ENCODE data around the gene ITPRID1. TPM values are rescaled to one million over a fixed set of nuclear protein-coding genes. Genes with fewer than 3 reads are reported as not detected.

The ITPRID1 gene
- total and polyA plus RNA-seq, 2 of the 13 experiments (the other 11 are each of a cell fraction or from before 2014, with no cell fraction given), result not detected

- FAIRE-seq (no peak), ATAC-seq (no peak), DNase-seq (ENCODE audit: low spot score) (no peak)
- no TSS peak for BruUV-seq (replicated peaks)
- no peak overlapping the region for H3K4me3 ChIP-seq (replicated peaks in 1 of 3; ENCODE audit: insufficient read depth in 1 of 3, low read depth in 2 of 3, low read length in 3 of 3)
- no peaks in the 10 kb centered on the region for H4K20me1 ChIP-seq (ENCODE audit: insufficient read depth, low read length)
- no peak overlapping the region for H3K9ac ChIP-seq (ENCODE audit: insufficient read depth, low read depth, low read length)
- H3K4me1 ChIP-seq (ENCODE audit: insufficient read depth, low read length), result no peaks in the 10 kb centered on the region
- H3K79me2 ChIP-seq (ENCODE audit: insufficient read depth, low read length), result no peaks in the 10 kb centered on the region
- intact Hi-C loops (cut with micrococcal nuclease; ENCODE audit: unreplicated experiment), result no loop called here
- WGBS (ENCODE audit: low lambda C conversion rate), result 5% methylated on average over 4 of the region's 4 CpGs
- H3K27ac ChIP-seq (ENCODE audit: extremely low read length, insufficient read depth, low read length), result no peak overlapping the region
- POLR2A ChIA-PET, result no interaction called here
- in situ Hi-C loops (cut with HindIII; ENCODE audit: extremely low pct_ligation_motif_present, low pct_unique_long_range_greater_than_20kb), result loop anchor here (25.0 kb wide), 1 partner anchor 305 kb away; no protein-coding TSS in a partner anchor
- H3K36me3 ChIP-seq (replicated peaks in 1 of 2; ENCODE audit: control insufficient read depth in 1 of 2, insufficient read depth in 2 of 2, low read length in 2 of 2), result no peaks in the 10 kb centered on the region
- no peak overlapping the region for H2AFZ ChIP-seq (ENCODE audit: low read length)
- no peaks in the 10 kb centered on the region for H3K9me3 ChIP-seq (ENCODE audit: low read length)
- H3K4me2 ChIP-seq (ENCODE audit: low read depth, low read length), result no peak overlapping the region
- CTCF ChIA-PET (ENCODE audit: low intra/inter-chr PET ratio, low total read pairs), result no interaction called here
- H3K27me3 ChIP-seq (ENCODE audit: control insufficient read depth in 1 of 2, insufficient read depth in 2 of 2, low read length in 2 of 2), result no peaks in the 10 kb centered on the region
- TF ChIP-seq ZNF12 (CRISPR knock-in tag; IDR thresholded peaks at IDR 0.05) (no peak), RNF2 (conservative IDR thresholded peaks at IDR 0.05; ENCODE audit: low read depth) (no peak), RCOR2 (CRISPR knock-in tag; IDR thresholded peaks at IDR 0.05) (no peak), E2F1 (CRISPR knock-in tag; IDR thresholded peaks at IDR 0.05) (no peak), ZMYM4 (CRISPR knock-in tag; IDR thresholded peaks at IDR 0.05) (no peak), ZIK1 (CRISPR knock-in tag; IDR thresholded peaks at IDR 0.05; ENCODE audit: borderline replicate concordance, low read depth) (no peak), ZNF230 (CRISPR knock-in tag; IDR thresholded peaks at IDR 0.05) (no peak), ZNF557 (CRISPR knock-in tag; IDR thresholded peaks at IDR 0.05) (no peak), SNRNP70 (IDR thresholded peaks at IDR 0.05; ENCODE audit: low read depth, low read length) (no peak), POLR2AphosphoS5 (IDR thresholded peaks at IDR 0.05; ENCODE audit: low read depth, low read length) (no peak), ZNF703 (CRISPR knock-in tag; IDR thresholded peaks at IDR 0.05; ENCODE audit: borderline replicate concordance) (no peak), GATAD1 (CRISPR knock-in tag; IDR thresholded peaks at IDR 0.05) (no peak), ZNF639 (CRISPR knock-in tag; conservative IDR thresholded peaks at IDR 0.05) (no peak), ZNF737 (CRISPR knock-in tag; IDR thresholded peaks at IDR 0.05; ENCODE audit: borderline replicate concordance) (no peak)
These were observed 21.8 kb upstream of the ITPRID1 start for GRCh38 chr7:31492086-31492485.

Data from HepG2 (cell line).